ENCODE measurements around the gene P2RX1. TPM values are rescaled to one million over a fixed set of nuclear protein-coding genes. Genes with fewer than 3 reads are reported as not detected.

The P2RX1 gene
- total and polyA plus RNA-seq, 2 experiments from 2014 or later = 0.31 to 2.2 TPM

DNA sequence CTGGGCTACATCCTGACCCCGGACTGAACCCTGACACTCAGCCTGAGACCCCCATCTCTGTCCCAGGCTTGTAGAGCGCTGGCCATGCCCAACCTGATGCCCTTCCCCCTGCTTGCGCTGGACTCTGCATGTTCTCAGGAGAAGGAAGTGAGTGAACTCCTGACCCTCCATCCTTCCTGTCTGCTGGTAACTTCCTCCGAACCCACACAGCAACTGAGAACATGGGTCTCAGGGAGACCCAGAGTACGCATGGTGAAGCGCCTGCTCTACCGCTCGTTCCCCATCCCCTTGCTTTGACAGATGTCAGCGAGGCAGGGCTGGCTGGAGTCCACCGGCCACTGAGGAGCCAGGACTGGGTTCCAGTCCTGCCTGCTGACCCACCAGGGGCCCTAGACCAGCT lies 29.5 kb downstream of the P2RX1 start:
- H3K4me2 ChIP-seq = no peak overlapping the region
- Mint-ChIP-seq H3K27ac (no peak overlapping the region), H3K4me3 (no peak overlapping the region), H3K36me3 (ENCODE audit: low read depth) (peaks cover 2% of the 10 kb centered on the region; the same call in 1 of the 3 replicates), H3K9me3 (no peaks in the 10 kb centered on the region), H3K27me3 (ENCODE audit: insufficient read depth, low read depth, poor library complexity) (peaks cover 13% of the 10 kb centered on the region), H3K4me1 (peaks cover 36% of the 10 kb centered on the region)
- peaks cover 11% of the 10 kb centered on the region; the same call in 1 of the 2 replicates for H3F3A ChIP-seq (replicated peaks; ENCODE audit: low read depth)
- no peaks in the 10 kb centered on the region; the same call in 1 of the 2 replicates for H4K20me1 ChIP-seq (replicated peaks; ENCODE audit: insufficient read depth)
- 0 out of 2 replicates have a peak, but pooled peaks cover 4% of the 10 kb centered on the region for H3K79me2 ChIP-seq (replicated peaks; ENCODE audit: insufficient read depth)
- H3K36me3 ChIP-seq (ENCODE audit: insufficient read depth) = no peaks in the 10 kb centered on the region
- H3K27me3 ChIP-seq (ENCODE audit: insufficient read depth) = no peaks in the 10 kb centered on the region
- no peak for ATAC-seq
- no peak overlapping the region for H3K4me3 ChIP-seq
- no peak for DNase-seq (ENCODE audit: low spot score)
- H3K27ac ChIP-seq (ENCODE audit: low read depth) = no peak overlapping the region
- no peak for TF ChIP-seq CREB1 (CRISPR knock-in tag; IDR thresholded peaks at IDR 0.05; ENCODE audit: low read depth)
- no peak for TF ChIP-seq ZNF331 (CRISPR knock-in tag; IDR thresholded peaks at IDR 0.05; ENCODE audit: low read depth)
- TF ChIP-seq POLR2AphosphoS5 (IDR thresholded peaks at IDR 0.05; ENCODE audit: low read depth) = no peak
- TF ChIP-seq, protein P1, sequence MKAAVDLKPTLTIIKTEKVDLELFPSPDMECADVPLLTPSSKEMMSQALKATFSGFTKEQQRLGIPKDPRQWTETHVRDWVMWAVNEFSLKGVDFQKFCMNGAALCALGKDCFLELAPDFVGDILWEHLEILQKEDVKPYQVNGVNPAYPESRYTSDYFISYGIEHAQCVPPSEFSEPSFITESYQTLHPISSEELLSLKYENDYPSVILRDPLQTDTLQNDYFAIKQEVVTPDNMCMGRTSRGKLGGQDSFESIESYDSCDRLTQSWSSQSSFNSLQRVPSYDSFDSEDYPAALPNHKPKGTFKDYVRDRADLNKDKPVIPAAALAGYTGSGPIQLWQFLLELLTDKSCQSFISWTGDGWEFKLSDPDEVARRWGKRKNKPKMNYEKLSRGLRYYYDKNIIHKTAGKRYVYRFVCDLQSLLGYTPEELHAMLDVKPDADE (IDR thresholded peaks at IDR 0.05) = no peak
- no peak for TF ChIP-seq ZNF114 (CRISPR knock-in tag; IDR thresholded peaks at IDR 0.05)
- TF ChIP-seq STAT1 (IDR thresholded peaks at IDR 0.05; ENCODE audit: unreplicated experiment) = no peak
- no peak for TF ChIP-seq EZH2phosphoT487 (IDR thresholded peaks at IDR 0.05; ENCODE audit: unreplicated experiment)
- TF ChIP-seq NANOG (IDR thresholded peaks at IDR 0.05; ENCODE audit: borderline replicate concordance) = no peak
- TF ChIP-seq JUNB (IDR thresholded peaks at IDR 0.05; ENCODE audit: unreplicated experiment) = no peak
- TF ChIP-seq EZH2 (IDR thresholded peaks at IDR 0.05; ENCODE audit: low read depth, unreplicated experiment) = no peak
- H2AFZ ChIP-seq = no peak overlapping the region
- H3K4me1 ChIP-seq (ENCODE audit: insufficient read depth) = peaks cover 21% of the 10 kb centered on the region
- no peaks in the 10 kb centered on the region for H3K9me2 ChIP-seq (ENCODE audit: insufficient read depth)

DNA sequence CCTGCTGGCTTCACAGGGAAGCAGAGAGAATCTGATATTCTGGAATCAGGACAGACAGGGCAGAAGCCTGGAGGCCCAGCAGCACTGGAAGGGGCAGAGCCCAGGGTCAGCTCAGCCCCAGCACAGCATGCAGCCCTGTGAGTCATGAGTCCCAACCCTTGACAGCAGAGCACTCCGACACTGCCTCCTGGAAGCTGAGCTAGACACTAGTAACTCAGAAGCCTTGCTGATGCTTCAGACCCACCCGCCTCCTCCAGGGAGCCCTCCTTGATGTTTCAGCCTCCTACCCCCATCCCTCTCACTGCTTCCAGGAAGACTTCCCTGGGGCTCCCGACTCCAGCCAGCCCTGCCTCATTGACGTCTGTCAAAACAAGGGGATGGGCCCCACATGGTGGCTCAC lies 30.3 kb downstream of the P2RX1 start:
- H3K4me1 ChIP-seq (ENCODE audit: insufficient read depth) = peaks cover 13% of the 10 kb centered on the region
- no peaks in the 10 kb centered on the region for H3K9me3 Mint-ChIP-seq
- ATAC-seq (no peak), DNase-seq (ENCODE audit: low spot score) (no peak)
- no peaks in the 10 kb centered on the region for H3K36me3 ChIP-seq (ENCODE audit: insufficient read depth)
- H2AFZ ChIP-seq = no peak overlapping the region
- peaks cover 6% of the 10 kb centered on the region; the same call in 1 of the 2 replicates for H3F3A ChIP-seq (replicated peaks; ENCODE audit: low read depth)
- H3K27ac ChIP-seq (ENCODE audit: low read depth) = no peak overlapping the region
- no peaks in the 10 kb centered on the region; the same call in 1 of the 2 replicates for H4K20me1 ChIP-seq (replicated peaks; ENCODE audit: insufficient read depth)
- H3K4me3 Mint-ChIP-seq = no peak overlapping the region
- no peaks in the 10 kb centered on the region for H3K27me3 ChIP-seq (ENCODE audit: insufficient read depth)
- H3K27ac Mint-ChIP-seq = no peak overlapping the region
- peaks cover 2% of the 10 kb centered on the region; the same call in 1 of the 3 replicates for H3K36me3 Mint-ChIP-seq (ENCODE audit: low read depth)
- H3K27me3 Mint-ChIP-seq (ENCODE audit: insufficient read depth, low read depth, poor library complexity) = peaks cover 9% of the 10 kb centered on the region
- 0 out of 2 replicates have a peak, but pooled peaks cover 4% of the 10 kb centered on the region for H3K79me2 ChIP-seq (replicated peaks; ENCODE audit: insufficient read depth)
- no peaks in the 10 kb centered on the region for H3K9me2 ChIP-seq (ENCODE audit: insufficient read depth)
- no peak overlapping the region for H3K4me2 ChIP-seq
- no peak overlapping the region for H3K4me3 ChIP-seq
- H3K4me1 Mint-ChIP-seq = peaks cover 27% of the 10 kb centered on the region
- TF ChIP-seq, protein P2, sequence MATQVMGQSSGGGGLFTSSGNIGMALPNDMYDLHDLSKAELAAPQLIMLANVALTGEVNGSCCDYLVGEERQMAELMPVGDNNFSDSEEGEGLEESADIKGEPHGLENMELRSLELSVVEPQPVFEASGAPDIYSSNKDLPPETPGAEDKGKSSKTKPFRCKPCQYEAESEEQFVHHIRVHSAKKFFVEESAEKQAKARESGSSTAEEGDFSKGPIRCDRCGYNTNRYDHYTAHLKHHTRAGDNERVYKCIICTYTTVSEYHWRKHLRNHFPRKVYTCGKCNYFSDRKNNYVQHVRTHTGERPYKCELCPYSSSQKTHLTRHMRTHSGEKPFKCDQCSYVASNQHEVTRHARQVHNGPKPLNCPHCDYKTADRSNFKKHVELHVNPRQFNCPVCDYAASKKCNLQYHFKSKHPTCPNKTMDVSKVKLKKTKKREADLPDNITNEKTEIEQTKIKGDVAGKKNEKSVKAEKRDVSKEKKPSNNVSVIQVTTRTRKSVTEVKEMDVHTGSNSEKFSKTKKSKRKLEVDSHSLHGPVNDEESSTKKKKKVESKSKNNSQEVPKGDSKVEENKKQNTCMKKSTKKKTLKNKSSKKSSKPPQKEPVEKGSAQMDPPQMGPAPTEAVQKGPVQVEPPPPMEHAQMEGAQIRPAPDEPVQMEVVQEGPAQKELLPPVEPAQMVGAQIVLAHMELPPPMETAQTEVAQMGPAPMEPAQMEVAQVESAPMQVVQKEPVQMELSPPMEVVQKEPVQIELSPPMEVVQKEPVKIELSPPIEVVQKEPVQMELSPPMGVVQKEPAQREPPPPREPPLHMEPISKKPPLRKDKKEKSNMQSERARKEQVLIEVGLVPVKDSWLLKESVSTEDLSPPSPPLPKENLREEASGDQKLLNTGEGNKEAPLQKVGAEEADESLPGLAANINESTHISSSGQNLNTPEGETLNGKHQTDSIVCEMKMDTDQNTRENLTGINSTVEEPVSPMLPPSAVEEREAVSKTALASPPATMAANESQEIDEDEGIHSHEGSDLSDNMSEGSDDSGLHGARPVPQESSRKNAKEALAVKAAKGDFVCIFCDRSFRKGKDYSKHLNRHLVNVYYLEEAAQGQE (IDR thresholded peaks at IDR 0.05; ENCODE audit: unreplicated experiment) = no peak
- TF ChIP-seq ZNF331 (CRISPR knock-in tag; IDR thresholded peaks at IDR 0.05; ENCODE audit: low read depth) (no peak), POLR2AphosphoS5 (IDR thresholded peaks at IDR 0.05; ENCODE audit: low read depth) (no peak), JUNB (IDR thresholded peaks at IDR 0.05; ENCODE audit: unreplicated experiment) (no peak)
- TF ChIP-seq, protein P3, sequence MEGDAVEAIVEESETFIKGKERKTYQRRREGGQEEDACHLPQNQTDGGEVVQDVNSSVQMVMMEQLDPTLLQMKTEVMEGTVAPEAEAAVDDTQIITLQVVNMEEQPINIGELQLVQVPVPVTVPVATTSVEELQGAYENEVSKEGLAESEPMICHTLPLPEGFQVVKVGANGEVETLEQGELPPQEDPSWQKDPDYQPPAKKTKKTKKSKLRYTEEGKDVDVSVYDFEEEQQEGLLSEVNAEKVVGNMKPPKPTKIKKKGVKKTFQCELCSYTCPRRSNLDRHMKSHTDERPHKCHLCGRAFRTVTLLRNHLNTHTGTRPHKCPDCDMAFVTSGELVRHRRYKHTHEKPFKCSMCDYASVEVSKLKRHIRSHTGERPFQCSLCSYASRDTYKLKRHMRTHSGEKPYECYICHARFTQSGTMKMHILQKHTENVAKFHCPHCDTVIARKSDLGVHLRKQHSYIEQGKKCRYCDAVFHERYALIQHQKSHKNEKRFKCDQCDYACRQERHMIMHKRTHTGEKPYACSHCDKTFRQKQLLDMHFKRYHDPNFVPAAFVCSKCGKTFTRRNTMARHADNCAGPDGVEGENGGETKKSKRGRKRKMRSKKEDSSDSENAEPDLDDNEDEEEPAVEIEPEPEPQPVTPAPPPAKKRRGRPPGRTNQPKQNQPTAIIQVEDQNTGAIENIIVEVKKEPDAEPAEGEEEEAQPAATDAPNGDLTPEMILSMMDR (conservative IDR thresholded peaks at IDR 0.05; ENCODE audit: low read depth in 2 of 2) = no peak
